ENCODE data around the gene FAR2.

The FAR2 gene

DNA sequence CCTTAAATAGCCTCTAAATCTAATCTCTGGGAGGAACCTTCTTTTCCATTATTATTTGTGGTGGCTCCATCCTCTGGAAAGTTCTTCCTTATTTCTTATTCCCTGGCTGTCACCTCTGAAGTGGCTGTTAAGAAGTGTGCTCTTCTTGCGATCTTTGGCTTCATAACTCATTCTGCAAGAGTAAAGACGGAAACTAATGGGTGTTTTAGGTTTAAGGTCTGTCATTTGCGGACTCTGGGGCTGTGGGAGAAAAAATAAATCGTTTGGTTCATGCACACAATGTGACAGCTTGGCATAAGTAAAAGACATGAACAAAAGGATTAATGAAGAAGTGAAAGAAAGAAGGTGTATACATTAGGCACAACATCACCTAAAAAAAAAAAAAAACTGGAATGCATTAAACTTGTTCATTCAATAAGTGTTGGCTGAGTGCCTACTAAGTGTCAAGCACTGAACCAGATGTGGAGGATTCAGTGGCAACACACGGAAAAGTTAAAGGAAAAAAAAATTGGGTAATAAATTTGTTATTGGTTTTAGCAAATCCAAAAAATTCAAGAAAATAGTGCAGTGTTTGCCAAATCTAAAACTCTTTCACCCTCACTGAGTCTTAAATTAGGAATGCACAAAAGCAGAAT, 132.4 kb downstream of the FAR2 start:
- TF ChIP-seq CTCF (IDR thresholded peaks at IDR 0.05; ENCODE audit: insufficient read depth, low read length) = no peak
- TF ChIP-seq POLR2AphosphoS5 (IDR thresholded peaks at IDR 0.05; ENCODE audit: low read depth) = no peak
- TF ChIP-seq SPI1 (IDR thresholded peaks at IDR 0.05; ENCODE audit: borderline replicate concordance, low read depth) = no peak
- TF ChIP-seq GABPA (IDR thresholded peaks at IDR 0.05; ENCODE audit: low read depth) = no peak
- TF ChIP-seq, protein P1, sequence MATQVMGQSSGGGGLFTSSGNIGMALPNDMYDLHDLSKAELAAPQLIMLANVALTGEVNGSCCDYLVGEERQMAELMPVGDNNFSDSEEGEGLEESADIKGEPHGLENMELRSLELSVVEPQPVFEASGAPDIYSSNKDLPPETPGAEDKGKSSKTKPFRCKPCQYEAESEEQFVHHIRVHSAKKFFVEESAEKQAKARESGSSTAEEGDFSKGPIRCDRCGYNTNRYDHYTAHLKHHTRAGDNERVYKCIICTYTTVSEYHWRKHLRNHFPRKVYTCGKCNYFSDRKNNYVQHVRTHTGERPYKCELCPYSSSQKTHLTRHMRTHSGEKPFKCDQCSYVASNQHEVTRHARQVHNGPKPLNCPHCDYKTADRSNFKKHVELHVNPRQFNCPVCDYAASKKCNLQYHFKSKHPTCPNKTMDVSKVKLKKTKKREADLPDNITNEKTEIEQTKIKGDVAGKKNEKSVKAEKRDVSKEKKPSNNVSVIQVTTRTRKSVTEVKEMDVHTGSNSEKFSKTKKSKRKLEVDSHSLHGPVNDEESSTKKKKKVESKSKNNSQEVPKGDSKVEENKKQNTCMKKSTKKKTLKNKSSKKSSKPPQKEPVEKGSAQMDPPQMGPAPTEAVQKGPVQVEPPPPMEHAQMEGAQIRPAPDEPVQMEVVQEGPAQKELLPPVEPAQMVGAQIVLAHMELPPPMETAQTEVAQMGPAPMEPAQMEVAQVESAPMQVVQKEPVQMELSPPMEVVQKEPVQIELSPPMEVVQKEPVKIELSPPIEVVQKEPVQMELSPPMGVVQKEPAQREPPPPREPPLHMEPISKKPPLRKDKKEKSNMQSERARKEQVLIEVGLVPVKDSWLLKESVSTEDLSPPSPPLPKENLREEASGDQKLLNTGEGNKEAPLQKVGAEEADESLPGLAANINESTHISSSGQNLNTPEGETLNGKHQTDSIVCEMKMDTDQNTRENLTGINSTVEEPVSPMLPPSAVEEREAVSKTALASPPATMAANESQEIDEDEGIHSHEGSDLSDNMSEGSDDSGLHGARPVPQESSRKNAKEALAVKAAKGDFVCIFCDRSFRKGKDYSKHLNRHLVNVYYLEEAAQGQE (IDR thresholded peaks at IDR 0.05; ENCODE audit: insufficient replicate concordance, low read depth) = no peak
- Histone ChIP-seq H3K27ac (replicated peaks) (no peak overlapping the region), H3K4me3 (replicated peaks; ENCODE audit: insufficient read depth, low read length) (no peak overlapping the region), H3K27me3 (ENCODE audit: insufficient read depth, poor library complexity, severe bottlenecking) (no peaks in the 10 kb centered on the region)
- DNase-seq (ENCODE audit: low read depth in 1 of 2, low spot score in 1 of 2) = no peak

DNA sequence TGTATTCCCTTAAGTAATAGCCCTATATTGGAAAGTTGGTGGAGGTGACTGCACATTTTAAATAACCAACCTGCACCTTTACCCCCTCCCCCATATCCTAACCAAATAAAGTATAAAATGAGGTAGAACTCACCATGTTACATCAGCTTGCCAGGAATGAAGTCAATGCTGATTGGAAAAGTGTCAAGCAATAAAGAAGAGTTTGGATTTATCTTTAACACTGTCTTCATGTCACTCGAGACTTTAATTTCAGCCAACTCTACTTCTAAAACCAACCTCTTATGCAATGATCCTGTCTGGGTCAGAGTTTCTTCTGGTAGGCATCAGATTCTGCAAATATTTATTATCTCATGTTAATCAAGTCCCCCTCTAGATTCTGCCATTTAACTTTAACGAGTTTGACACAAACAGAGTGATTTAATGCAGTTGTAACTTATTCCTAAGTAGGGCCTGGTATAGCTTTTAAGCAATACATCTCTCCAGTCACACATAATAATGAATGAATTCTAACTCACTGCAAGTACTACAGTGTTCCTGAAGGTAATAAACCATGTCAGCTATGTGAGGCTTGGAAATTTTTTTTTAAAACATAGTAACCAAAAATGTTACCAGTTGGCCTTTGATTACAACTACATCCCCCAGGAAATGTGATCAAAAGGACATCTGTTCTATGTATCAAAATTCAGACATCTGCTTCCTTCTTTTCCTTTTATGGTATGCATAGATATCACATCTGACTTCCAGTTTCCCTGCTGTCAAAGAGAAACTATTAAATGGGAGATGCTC, 133.1 kb downstream of the FAR2 start:
- DNase-seq (ENCODE audit: low read depth in 1 of 2, low spot score in 1 of 2) = no peak
- H3K4me3 ChIP-seq (replicated peaks; ENCODE audit: insufficient read depth, low read length) = no peak overlapping the region
- TF ChIP-seq, protein P1 (IDR thresholded peaks at IDR 0.05; ENCODE audit: insufficient replicate concordance, low read depth) = no peak
- TF ChIP-seq GABPA (IDR thresholded peaks at IDR 0.05; ENCODE audit: low read depth) = no peak
- no peak for TF ChIP-seq POLR2AphosphoS5 (IDR thresholded peaks at IDR 0.05; ENCODE audit: low read depth)
- no peak for TF ChIP-seq SPI1 (IDR thresholded peaks at IDR 0.05; ENCODE audit: borderline replicate concordance, low read depth)
- no peak for TF ChIP-seq CTCF (IDR thresholded peaks at IDR 0.05; ENCODE audit: insufficient read depth, low read length)
- no peak overlapping the region for H3K27ac ChIP-seq (replicated peaks)
- H3K27me3 ChIP-seq (ENCODE audit: insufficient read depth, poor library complexity, severe bottlenecking) = no peaks in the 10 kb centered on the region

GRCh38 chr12:29283969-29284700, 135.1 kb downstream of the FAR2 start:
- H3K27ac ChIP-seq (replicated peaks) = no peak overlapping the region
- no peaks in the 10 kb centered on the region for H3K27me3 ChIP-seq (ENCODE audit: insufficient read depth, poor library complexity, severe bottlenecking)
- TF ChIP-seq CTCF (IDR thresholded peaks at IDR 0.05; ENCODE audit: insufficient read depth, low read length) (no peak), GABPA (IDR thresholded peaks at IDR 0.05; ENCODE audit: low read depth) (no peak)
- no peak overlapping the region for H3K4me3 ChIP-seq (replicated peaks; ENCODE audit: insufficient read depth, low read length)
- no peak for DNase-seq (ENCODE audit: low read depth in 1 of 2, low spot score in 1 of 2)

Measured in HL-60 (cell line).